Activated CD4-positive, alpha-beta T cell treated with anti-CD3 and anti-CD28 coated beads, Interleukin-2, amount 50 U/mL, for 16 hours (primary cell): ENCODE measurements around the gene KDM8.

Experiments
- DNase-seq: peaks from one replicate; pipeline ENCODE4 v3.0.0-alpha.2; 2020

Gene KDM8

DNA sequence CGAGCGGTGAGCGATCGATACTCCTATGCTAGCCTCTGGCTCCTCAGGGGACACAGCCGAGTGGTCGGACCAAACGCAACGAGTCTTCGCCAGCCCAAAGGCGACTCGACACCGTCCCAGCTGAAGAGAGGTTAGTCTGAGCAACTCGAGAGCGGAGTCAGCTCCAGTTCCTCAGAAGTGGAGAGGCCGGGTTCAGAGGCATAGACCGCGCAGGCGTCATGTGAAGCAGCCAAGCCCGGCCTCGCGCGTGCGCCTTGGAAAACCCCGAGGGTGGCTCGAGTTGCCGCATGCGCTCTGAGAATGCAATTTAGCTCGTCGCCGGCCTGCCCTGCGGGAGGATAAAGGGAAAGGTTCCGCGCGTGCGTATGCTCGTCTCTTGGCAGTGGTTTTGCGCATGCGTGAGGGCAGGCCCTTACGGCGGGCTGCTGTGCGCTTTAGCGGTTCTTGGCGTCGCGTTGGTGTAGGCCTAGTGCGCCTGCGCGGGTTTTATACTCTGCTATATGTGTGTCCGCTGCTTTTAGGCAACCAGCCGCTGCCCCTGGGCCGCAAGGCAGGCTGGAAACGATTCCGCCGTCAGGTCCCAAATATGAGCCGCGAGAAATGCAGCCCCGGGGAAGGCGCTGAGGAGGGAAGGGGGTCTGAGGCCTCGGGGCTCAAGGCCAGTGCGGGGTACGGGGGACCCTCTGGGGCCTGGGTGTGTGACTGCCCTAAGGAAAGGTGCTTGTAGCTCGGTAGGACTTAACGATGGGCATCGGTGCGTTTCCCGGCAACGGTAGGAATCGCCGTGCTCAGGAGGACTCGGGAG, at the start of gene KDM8:
TSS of gene KDM8 (plus strand) at position 20 of the 805 bp plus-strand sequence. CDS start 6,598 bp downstream, outside the sequence.
- DNase-seq = peak; percentile 100

DNA sequence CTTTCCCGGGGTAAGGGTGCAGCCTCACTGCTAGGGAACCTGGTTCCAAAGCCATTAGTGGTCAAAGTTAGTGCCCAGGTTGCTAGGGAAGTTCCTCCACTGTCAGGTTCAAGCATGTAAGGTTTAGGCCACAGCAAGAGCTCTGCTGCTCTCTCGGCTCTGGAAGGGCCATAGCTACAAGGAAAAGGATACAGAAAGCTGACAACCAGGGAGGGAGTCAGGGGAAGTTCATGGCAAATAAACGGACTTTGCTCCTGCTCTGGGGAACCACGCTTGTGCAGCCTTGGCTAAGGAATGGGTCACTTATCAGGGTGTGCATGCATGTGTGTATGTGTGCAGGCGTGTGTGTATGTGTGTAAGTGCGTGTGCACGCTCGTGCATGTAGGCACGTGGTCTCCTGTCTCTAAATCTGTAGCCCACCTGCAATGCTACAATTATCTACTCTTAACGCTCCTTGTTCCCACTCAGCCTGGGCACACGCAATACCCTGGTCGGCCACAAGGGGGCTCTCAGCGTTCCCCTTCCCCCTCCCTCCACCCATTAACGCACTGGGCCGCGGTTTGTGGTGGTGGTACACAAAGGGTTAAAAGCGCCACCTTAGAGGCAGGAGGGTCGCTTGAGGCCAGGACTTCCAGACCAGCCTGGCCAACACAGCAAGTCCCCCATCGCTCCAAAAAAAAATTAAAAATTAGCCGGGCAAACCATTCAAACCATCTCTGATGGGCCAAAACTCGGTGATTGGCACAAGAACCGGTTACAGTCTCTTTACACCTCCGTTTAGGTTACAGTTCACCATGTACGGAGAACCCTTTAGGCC, 48.4 kb upstream of the KDM8 start:
- DNase-seq = peak; percentile 60

DNA sequence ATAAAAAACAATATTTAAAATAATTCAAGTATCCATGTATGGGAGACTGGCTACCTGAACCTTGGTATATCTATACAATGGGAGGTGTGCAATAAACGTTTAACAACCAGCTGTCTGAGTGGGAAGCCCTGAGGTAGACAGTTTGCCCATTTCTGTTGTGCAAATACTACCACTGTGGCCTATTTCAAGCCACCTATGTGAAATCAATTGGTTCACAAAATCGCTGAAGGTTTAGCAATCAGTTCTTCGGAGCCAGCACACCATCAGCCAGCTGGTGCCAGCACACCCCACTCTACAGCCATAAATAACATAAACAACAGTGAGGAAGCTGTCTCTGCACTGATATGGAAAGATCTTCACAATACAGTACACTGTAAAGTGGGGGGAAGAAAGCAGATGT, 46.7 kb upstream of the KDM8 start:
- no peak for DNase-seq

DNA sequence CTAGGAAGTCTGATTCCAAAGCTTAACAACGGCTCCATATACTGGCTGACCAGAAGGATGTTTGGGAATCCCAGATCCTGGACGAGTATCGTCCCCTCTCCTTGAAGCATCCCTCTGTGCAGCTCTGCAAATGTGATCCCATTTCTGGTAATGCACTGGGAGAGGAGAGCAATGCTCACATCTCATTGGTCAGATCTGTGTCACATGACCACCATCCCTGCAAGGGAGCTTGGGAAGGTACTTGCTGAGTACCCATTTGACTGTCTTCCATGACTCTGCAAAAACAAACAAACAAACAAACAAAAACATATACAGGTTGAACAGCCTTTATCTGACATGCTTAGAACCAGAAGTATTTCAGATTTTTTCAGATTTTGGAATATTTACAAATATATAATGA, 41.9 kb upstream of the KDM8 start:
- DNase-seq = no peak

DNA sequence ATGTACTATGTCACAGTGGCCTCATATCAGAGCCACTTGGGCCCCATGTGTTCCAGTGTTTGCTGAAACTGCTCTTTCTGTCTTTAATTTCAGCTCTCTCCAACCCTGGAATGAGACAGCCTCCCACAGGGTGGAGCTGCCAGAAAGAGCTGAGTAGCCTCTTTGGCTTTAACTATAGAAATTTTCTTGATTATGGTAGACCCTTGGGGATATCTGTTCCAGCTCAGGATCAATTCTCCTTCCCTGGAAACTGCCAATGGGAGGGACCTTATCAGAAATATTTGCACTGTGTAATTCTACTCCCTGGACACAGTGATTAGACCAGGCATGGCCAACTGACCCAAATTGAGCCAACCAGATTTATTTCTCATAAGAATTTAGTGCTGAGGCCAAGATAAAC, 39.0 kb upstream of the KDM8 start:
- DNase-seq = no peak

DNA sequence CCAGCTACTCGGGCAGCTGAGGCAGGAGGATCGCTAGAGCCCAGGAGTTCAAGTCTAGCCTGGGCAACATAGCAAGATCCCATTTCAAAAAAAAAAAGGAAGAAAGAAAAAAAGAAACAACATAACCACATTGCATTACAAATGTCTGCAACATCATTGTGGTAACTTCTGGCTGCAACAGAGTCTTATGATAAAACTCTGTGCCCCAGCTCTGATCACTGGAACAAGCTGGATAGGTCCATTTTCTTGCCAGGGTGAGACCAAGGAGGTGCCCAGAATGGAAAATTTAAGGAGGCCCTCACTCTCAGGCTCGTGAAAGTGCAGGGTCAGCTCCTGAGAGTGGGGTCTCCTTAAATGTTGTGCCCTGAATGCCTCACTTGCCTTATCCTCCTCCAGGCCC, 37.8 kb upstream of the KDM8 start:
- DNase-seq = no peak

DNA sequence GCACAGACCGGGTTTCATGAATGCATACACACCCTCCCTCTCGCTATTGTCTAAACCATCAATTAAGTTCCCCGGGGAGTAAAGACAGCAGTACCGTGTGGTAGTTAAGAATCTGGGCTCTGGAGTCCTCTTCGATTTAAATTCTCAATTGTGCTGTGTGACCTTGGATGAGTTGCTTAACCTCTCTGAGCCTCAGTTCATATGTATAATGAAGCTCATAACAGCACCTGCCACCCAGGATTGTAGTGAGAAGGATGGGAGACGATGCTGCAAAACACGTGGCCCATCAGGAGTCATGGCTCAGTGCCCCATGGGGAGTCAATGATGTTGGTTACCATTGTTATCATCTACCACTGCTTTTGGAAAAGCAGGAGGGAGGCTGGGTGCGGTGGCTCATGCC, 34.5 kb upstream of the KDM8 start:
- no peak for DNase-seq

DNA sequence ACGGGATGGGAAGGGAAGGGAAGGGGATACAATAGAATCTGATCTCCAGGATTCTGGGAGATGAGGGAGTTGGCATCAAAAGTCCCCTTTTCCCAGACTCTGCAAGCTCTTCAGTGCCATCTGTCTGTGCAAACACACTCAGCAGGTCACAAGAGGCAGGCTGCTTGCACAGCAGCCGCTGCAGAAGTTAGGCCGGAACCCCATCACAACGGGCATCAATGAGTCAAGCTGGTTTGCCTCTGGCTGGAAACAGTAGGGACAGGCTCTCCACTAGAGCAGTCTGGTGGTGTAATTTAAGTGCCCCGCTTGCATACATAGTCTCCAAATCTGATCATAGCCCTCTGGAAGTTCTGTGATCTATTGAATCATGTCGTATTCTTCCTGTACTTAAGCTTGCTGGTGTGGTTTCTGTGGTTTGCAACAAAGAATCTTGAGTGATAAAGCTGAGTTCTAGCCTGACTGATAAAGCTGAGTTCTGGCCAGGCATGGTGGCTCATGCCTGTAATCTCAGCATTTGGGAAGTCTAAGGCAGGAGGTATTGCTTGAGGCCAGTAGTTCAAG, 33.7 kb upstream of the KDM8 start:
- peak; percentile 87 for DNase-seq

DNA sequence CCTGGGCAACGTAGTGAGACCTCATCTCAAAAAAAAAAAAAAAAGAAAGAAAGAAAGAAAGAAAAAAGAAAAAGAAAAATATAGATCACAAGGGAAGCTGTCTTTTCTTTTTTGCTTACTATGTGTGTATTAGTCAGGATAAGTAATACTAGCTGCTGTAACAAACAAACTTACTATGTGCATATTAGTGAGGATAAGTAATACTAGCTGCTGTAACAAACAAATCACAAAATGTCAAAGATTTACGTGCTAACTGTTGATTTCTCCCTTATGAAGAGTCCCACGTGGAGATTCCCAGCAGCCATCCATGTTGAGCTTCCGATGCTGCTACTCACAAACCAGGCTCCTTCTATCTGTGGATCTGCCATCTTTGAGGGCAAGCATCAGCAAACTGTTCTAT, 31.7 kb upstream of the KDM8 start:
- no peak for DNase-seq

DNA sequence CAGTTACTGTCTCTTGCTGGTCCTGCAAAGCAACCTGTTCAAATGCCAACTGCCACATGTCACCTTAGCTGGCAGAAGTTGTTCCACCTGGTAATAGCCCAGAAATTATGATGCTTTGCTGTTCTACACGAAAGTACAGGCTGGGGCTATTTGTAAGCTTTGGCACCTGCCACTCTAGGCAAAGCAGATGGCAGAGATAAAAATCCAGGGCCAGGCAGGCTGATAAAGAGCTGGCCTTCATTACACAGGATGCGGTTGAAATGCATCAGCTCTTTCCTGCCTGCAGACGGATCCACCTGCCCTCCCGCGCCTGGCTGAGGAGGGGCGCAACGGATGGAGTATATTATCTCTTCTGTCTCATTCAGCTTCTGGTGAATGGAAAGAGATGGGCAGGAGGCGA, 29.3 kb upstream of the KDM8 start:
- peak; percentile 67 for DNase-seq

DNA sequence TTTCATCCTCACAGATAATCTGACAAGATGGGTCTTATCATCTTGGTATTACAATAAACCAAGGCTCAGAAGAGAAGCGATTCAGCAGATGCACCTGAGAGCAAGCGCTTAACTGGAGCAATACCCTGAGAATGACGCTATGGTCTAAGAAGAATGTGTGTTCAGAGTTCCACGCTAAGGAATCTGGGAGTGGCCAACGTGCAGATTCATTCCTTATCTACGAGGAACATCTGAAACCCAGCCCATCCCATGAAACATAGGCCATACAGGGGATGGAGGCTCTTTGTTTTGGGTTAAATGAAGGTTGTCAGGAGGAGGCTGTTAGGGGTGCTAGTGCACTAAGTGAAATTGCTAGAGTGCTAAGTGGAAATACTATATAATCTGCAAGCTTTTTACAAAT, 28.5 kb upstream of the KDM8 start:
- no peak for DNase-seq

DNA sequence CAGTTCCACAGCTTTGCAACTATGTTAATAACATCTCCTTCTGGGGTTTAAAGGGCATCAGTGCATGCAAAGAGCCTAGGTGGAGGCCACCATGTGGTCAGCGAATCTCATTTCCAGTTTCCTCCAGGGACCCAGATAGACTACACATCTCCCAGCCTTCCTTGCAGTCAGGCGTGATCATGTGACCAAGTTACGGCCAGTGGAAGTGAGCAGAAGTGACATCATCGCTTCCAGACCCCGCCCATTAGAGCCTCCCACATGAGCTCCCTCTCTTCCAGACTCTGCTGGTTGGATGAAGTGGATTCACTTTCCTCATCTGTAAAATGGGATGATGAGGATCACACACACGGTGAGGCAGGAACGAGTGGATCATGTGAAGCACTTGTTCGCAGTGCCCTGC, 27.4 kb upstream of the KDM8 start:
- no peak for DNase-seq

DNA sequence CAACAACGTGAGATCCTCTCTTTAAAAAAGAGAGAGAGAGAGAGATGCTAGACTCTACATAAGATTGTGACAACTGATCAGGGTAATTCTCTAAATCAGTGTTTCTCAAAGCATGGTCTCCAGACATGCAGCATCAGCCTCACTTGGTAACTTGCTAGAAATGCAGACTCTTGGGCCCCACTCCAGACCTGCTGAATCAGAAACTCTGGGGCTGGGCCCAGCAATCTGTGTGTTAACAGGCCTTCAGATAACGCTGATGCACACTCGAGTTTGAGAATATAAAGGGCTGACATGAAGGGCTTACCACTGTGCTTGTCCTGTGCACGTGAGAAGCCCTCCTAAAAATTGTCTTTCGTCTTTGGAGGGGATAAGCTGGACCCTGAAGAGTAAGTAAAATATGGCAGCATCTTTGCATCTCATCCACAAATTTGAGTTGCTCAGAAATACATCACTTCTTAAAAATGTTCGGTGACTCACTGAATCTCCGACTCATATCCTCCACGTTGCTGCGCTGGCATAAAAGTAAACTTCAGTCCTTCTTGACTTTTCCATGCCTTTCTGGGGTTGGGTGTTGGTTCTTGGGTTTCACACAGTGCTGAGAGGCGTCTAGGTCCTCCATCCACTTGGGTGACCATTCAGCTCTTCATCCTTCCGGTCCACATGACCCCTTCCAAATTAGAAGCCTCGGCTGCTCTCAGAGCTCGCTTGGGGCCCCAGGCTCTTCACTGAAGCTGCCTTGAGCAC, 26.1 kb upstream of the KDM8 start:
- peak; percentile 18 for DNase-seq

DNA sequence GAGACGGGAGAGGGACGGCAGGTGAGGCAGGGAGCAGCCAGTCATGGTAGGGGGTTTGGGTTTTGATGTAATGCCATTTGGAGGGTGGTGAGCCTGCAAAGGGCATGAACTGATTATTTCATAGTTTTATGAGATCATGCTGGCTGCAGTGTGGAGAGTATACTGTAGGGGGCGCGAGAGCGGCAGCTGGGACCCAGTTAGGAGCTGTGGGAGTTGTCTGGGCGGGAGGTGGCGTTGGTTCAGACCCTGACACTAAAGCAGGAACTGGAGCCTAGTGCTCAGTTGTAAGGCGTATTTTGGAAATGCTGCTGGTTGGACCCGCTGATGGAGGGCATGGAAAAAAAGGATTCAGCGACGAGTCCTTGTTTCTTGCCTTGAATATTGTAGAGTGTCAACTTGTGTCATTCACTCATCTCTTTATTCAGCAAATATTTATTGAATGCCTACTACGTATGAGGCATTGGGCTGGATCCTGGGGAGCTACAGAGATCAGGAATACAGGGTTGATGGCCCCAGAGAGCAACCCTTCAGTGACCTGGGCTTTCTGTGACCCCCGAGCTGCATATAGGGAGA, 23.7 kb upstream of the KDM8 start:
- DNase-seq = peak; percentile 89

DNA sequence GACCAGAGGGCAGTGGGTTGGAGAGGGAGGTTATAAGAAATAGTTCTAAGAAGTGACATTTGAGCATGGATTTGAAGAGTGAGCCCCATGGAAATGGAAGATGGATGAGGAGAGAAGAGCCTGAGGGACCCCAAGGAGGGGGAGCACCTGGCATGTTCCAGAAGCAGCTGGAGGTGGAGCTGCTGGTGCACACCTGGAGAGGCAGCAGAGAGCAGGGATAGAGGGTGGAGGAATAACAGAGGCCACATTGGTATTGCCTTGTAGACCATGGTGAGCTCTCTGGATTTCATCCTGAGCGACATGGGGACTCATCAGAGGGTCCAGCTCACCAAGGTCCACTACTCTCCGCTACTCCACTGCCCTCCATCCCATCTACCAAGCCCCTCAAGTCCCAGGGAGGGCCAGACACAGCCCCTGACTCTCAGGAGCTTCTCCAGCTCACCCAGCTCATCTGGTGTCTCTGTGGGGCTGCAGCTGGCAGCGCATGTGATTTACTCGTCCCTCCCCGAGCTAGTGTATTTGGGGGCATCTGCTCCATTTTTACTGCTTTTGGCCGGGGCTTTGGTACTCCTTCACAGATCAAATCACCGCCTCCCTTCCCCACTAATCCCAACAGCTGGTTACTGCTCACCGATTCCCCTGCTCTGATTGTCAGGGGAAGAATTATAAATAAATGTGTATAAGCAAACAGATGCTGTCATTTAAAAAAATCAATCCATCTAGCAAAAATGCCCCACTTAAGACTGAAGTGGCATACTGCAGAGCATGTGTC, 22.1 kb upstream of the KDM8 start:
- no peak for DNase-seq

DNA sequence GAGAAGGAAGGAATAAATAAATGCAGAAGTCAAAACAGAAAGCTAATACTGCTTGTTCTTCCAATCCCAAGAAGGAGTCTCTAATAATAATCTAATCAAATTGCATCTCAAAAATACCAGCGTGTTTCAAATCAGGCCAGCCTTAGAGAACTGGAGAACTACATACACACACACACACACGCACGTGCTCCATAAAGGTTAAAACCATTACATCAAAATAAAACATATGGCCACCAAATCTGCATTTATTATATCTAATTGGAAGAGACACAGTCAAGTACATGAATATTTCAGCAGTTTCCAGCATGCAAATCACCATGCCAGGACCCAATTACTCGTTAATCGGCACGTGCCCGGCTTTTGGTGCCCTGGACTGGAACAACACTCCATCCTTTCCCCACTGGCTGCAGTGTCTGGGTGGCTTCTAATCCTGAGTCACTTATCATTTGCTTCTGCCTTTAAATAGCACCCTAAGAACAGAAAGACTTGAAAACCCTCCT, 20.4 kb upstream of the KDM8 start:
- DNase-seq = no peak

DNA sequence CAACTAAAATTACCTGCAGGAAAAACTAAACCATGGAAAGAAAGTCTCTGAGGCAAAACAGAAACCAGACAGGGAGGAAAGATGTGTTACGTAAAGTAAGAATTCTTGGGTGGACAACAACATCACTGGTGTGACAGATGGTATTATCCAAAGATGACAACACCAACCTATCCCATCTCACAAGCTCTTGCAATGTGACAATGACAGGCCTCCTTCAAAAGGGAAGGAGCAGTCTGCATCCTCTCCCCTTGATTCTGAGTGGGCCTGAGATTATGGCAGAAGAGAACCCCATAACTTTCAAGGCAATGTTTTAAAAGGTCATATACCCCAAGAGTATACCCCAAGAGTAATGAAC, 17.6 kb upstream of the KDM8 start:
- no peak for DNase-seq

DNA sequence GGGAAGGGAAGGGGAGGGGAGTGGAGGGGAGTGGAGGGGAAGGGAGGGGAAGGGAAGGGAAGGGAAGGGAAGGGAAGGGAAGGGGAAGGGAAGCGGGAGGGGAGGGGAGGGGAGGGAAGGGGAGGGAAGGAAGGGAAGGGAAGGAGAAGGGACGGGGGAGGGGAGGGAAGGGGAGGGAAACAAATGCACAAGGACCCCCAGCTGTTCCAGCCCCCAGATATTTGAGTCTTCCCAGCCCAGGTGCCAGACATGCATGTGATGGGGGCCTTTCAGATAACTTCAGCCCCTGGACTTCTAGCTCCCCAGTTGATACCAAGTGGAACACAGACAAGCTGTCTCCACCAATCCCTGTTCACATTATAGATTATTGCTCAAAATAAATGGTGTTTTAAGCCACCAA, 14.7 kb upstream of the KDM8 start:
- DNase-seq = no peak

DNA sequence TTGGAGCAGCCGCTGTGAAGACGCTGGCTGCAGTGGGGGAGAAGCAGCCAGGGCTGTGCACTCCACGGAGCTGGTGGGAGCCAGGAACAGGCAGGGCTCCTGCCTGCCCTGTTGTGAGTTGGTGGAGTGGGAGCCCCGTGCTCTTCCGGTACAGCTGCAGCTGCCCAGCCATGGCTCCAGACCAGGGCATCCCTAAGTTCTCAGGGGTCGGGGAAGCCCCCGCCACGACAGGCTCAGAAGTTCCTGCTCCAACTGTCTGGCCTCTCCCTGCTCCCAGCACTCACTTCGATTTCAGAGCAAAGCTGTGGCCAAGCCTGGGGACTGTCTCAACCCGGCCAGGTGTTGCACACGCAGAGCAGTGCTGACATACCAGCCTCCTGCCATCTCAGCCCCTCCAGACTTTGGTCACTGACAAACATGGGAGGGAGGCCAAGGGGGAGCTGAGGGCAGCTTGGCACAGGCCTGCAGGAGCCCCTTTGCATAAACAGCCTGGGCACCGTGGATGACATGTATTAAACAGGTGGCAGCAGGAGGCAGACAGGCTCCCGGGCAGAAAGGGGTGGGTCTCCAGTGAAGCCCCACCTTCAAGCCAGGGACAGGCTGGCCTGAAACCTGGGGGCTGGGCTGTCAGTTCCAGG, 13.9 kb upstream of the KDM8 start:
- no peak for DNase-seq

DNA sequence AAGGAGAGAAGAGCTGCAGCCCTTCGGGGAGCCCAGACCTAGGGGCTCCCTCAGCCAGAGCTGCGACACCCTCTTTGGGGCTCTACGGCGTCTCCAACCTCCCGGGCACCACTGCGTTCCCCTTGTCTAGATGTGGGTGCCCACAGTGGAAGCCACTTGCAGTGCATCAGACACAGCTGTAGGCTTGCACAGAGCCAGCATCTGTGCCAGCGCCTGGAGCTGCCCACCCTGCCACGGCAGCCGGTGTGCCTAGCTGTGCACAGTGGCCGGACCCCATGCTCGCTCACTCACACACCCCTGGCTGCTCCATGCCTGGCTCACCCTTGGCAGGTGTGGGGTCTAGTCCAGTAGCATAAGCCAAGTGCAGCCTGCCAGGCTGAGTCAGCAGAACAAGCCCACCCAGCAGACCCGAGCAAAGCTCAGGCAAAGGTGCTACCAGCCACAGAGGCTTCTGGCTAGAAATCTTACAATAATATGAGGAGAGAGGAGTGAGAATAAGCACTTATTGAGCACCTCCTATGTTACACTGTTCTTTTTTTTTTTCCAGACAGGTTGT, 12.9 kb upstream of the KDM8 start:
- DNase-seq = no peak

DNA sequence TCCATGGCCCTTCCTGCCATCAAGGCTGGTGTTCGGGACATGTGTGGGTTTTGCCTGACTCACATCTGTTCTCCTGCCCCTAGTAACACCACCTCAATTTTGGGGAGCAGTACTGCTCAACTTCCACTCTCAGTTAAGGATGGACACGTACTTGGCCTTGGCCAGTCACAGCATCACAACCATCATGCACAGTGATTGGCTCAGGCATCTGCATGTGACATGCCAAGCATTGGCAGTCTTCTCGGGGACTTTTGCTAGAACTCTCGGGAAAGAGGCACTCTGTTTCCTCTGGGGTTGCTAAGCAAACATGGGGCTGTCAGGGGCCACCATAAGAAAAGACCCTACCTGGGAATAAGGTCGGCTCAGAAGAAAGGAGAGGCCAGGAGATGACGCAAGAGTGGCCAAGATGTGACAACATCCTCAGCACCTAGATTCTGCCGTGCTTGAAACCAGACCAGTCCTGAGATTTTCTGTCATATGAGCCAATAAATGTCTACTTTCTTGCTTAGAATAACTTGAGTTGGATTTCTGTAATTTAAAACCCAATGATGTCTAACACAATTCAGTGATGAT, 11.9 kb upstream of the KDM8 start:
- no peak for DNase-seq
